Fibroblast of pulmonary artery (primary cell): ENCODE results near the gene AQP3.
"Not testable (repeated sequence)": the region's sequence is repeated elsewhere in the genome, so short reads cannot be mapped to it uniquely, and the experiment has no call there.

Source experiments
- DNase-seq: peaks from one replicate; pipeline ENCODE4 v3.0.0-alpha.2; 2010; ENCODE audit warnings: low read depth
- H3K4me3 ChIP-seq: replicated peaks from 2 replicates; pipeline ENCODE4 v1.5.1; 2011; ENCODE audit warnings: low read depth, mild to moderate bottlenecking, control low read depth, low read length, moderate library complexity
- TF ChIP-seq, protein P1 (sequence below): IDR thresholded peaks from 2 replicates; pipeline ENCODE4 v1.5.1; 2011; ENCODE audit warnings: mild to moderate bottlenecking, control low read depth, low read length, inconsistent platforms; ENCODE audit errors: missing control alignments

AQP3 gene

DNA sequence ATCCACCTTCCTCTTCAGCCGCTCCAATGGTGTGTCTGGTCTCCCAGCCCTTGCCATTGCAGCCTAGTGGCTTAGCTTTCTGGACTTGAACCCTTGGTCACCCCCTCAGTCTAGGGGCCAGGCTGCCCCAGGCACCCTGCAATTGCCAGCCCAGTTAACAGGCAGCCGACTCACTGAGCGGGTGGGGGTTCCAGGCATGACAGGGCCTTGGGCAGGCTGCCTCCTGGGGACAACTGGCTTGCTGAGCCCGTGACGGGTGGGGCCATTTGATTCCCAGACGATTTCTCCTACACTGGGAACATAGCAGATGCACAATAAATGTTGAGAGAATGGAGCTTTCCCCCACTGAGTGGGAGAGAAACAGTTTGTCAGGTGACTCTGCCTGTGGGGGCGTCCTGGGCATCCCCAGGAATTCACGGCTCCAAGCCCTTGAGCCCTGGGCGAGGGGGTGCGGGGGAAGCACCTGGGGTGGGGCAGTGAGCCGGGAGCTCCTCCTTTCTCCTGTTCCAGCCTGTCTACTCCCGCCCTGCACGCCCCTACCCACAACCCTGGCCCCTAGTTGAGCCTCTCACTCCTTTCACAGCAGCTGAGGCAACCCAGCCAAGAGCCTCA lies 32.4 kb downstream of the AQP3 start:
- TF ChIP-seq, protein P1, sequence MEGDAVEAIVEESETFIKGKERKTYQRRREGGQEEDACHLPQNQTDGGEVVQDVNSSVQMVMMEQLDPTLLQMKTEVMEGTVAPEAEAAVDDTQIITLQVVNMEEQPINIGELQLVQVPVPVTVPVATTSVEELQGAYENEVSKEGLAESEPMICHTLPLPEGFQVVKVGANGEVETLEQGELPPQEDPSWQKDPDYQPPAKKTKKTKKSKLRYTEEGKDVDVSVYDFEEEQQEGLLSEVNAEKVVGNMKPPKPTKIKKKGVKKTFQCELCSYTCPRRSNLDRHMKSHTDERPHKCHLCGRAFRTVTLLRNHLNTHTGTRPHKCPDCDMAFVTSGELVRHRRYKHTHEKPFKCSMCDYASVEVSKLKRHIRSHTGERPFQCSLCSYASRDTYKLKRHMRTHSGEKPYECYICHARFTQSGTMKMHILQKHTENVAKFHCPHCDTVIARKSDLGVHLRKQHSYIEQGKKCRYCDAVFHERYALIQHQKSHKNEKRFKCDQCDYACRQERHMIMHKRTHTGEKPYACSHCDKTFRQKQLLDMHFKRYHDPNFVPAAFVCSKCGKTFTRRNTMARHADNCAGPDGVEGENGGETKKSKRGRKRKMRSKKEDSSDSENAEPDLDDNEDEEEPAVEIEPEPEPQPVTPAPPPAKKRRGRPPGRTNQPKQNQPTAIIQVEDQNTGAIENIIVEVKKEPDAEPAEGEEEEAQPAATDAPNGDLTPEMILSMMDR = no peak
- DNase-seq = no peak
- H3K4me3 ChIP-seq = no peak overlapping the region

DNA sequence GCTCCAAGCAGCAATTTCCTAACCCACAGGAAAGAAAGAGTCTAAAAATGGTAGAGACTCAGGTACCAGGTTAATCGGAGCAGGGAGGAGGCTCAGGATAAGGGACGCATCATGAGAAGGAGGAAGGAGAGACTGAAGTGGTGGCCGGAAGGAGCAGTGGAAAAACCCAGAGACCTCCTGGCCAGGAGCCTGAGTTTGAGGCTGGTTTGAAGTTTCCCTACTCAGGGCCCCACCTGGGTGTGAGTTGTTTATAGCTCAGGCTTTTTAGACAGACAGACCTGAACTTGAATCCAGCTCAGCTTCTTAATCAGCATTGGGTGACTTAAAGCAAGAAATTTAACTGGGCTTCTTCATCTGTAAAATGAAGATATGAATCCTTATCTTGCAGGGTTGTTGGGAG lies 33.1 kb downstream of the AQP3 start:
- TF ChIP-seq, protein P1 = no peak
- DNase-seq = no peak
- no peak overlapping the region for H3K4me3 ChIP-seq

DNA sequence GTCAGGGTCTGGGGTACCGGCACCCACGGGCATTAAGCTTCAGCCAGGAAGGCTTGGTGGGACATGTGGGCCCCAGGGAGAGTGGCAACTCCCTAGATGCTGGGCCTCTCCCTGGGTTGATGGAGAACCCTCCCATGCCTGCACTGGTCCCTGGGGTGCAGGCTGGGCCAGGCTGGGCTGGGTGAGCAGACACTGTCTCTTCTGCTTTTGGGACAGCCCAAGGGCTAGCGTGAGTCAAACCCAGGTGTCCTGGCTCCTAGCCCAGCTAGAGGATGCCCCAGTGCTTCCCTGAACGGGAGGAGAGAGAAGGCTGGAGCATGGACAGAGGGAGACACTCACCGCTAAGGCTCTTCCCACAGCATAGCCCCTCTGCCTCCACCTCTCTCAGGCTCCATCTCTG lies 39.3 kb downstream of the AQP3 start:
- no peak for DNase-seq
- no peak overlapping the region for H3K4me3 ChIP-seq
- TF ChIP-seq, protein P1 = no peak

DNA sequence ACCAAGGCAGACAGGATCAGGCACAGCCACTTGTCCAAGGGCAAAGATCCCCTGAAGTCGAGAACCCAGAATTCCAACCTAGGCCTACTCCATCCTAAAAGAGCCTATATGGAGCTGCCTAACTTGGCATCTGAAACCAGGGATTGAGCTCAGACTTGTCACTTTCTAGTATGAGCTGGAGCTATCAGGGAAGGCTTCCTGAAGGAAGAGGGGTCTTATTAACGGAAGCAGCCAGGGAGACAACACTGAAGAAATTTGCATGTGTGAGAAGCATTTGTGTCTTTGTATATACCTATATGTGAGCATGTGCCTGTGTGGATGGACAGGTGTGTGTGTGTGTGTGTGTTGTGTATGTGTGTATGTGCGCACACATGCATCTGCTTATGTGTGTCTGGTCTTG lies 40.3 kb downstream of the AQP3 start:
- no peak overlapping the region for H3K4me3 ChIP-seq
- TF ChIP-seq, protein P1 = no peak
- DNase-seq = no peak

DNA sequence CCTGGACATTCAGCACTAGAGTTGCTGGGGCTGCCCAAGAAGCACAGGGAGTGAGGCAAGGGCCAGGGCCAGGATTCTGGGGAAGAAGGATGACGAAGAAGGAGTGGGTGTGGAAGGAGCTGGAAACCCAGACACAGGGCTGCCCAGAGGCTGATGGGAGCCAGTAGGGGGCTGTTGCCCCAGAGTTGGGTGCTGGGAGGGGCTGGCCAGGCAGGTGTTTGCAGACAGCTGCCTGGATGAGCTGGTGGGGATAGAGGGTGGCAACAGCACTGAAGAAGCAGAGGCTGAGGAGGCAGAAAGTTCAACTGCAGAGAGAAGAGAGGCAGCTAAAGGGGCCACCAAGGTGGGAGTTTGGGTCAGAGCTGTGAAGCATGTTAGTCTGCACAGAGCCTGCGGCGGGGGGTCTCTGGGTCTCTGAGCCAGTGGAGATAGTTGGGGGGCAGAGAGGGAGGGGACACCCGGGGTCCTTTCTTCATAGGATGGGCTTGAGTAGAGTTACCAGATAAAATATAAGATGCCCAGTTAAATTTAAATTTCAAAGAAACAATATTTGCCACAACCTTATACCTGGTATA lies 42.5 kb downstream of the AQP3 start:
- DNase-seq = no peak
- TF ChIP-seq, protein P1 = no peak
- no peak overlapping the region for H3K4me3 ChIP-seq

DNA sequence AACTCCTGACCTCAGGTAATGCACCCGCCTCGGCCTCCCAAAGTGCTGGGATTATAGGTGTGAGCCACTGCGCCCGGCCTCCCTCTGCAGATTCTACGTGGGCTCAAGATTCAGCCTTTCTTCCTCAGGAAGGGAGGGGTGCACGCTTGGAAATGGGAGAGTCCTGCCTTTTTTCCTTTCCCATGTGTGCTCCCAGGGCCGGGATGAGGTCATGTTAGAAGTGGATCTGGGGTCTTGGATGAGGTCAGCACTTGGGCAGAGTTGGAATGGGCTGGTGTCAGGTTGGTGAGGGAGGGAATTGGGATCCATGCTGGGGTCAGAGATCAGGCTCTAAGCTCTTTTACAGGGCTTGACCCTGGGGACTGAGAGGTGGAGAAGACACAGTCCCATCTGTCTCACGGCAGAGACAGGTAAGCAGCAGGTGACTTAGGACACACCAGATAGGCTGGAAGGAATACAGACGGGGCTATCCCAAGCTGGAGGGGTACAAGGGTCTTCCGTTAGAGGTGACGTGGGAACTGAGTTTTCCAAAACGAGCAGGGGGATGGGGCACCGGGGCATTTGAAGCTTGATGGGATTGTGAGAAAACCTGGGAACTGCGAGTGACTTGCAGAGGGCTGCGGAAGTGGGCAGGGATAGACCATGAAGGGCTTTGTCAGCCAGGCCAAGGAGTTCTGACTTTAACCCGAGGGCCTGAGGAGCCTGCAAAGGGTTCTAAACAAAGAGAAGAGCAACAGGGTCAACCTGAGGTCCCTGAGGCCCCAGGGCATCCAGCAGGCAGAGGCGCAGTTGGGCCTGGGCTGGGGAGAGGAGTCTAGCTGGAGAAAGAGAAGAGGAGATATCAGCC lies 43.2 kb downstream of the AQP3 start:
- no peak overlapping the region for H3K4me3 ChIP-seq
- TF ChIP-seq, protein P1 = no peak
- no peak for DNase-seq

DNA sequence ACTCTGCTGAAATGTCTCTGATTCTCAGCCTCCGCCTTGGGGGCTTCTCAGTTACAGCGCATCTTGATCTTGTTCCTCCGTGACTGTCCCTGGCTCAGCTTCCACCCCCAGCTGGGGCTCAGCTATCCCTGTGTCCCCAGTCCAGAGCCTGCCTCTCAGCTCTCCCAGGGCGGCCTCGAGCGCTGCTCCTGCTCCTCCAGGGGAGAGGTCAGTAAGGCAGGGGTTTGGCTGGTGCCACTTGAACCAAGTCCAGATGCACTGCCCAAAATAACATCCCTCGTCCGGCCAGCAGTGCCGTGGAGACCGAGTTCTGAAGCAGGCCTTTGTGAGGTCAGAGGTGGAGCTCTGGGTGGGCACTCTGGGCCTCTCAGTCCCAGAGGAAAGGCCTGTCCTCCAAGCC lies 45.0 kb downstream of the AQP3 start, which contains the start of gene AQP7:
Gene AQP7, minus strand, starts transcription at position 198 of the 400 bp plus-strand sequence. CDS start 1,306 bp downstream, outside the sequence.
- not testable (repeated sequence) for DNase-seq, H3K4me3 ChIP-seq

DNA sequence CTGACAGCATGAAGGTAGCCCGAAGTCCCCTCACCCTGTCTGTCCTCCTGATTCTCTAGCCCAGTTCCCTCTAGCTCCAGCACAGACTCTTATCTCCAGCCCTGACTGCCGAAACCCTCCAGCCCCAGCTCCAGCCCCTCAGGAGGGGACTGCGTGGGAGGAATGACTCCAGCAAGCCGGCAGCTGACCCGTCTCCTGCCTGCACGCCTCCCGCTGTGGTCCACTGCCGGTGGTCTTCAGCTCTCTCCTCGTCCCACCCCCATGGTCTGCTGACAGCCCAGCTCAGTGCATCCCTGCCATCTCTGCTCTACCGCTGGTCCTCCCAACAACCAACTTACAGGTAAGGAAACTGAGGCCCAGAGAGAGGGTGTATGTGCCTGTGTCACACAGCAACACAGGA lies 45.6 kb downstream of the AQP3 start:
- not testable (repeated sequence) for H3K4me3 ChIP-seq, DNase-seq

DNA sequence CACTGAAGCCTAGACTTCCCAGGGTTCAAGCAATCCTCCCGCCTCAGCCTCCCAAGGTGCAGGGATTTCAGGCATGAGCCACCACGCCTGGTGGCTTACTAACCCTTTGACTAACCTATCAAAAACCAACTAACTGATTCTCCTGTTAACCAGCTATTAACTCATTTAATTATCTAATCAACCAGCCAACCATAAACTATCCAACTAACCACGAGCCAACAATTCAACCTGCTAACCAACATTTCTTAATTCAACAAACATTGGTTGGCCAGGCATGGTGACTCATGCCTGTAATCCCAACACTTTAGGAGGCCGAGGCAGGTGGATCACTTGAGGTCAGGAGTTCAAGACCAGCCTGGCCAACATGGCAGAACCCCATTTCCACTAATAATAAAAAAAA lies 48.3 kb downstream of the AQP3 start:
- DNase-seq, H3K4me3 ChIP-seq: not testable (repeated sequence)

DNA sequence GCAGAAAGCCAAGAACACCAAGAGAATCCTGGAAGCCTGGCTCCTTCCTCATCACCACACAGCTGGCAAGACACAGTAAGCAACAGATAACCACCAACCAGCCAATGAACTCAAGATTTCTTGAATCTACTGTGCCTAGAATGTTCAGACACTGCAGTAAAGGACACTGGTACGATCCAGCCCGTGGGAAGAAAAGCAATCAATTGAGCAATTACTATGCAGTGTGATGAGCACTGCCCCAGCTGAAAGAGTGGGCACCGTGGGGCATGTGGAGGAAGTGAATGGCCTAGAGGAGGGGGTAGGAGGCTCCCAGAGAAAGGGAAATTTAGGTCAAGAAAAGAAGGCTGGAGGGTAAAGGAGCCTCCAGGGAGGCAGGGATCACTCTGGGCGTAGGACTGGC lies 49.6 kb downstream of the AQP3 start:
- not testable (repeated sequence) for H3K4me3 ChIP-seq, DNase-seq
